Liver (tissue), 9 donors: ENCODE results near the gene TTC28. TPM values are rescaled to one million over a fixed set of nuclear protein-coding genes. Genes with fewer than 3 reads are reported as not detected.

Experiments used
- DNase-seq: peaks from one replicate; pipeline ENCODE4 v3.0.0-alpha.2; 2017; ENCODE audit warnings: low spot score
- H3K27ac ChIP-seq, 2 donors: one replicate each; pipeline ENCODE4 v1.7.0; 2013; ENCODE audit warnings: inconsistent platforms in 2 of 2, low read length in 2 of 2, control low read depth in 1 of 2, low read depth in 1 of 2, mild to moderate bottlenecking in 1 of 2
- H3K27me3 ChIP-seq, 4 donors: one replicate each; pipeline versions ENCODE4 v1.6.1 to v1.7.0; 2013; ENCODE audit warnings: low read length in 3 of 4, inconsistent platforms in 1 of 4, mild to moderate bottlenecking in 1 of 4, moderate library complexity in 1 of 4; ENCODE audit not compliant: control insufficient read depth in 4 of 4, insufficient read depth in 4 of 4
- H3K36me3 ChIP-seq, 4 donors: one replicate each; pipeline versions ENCODE4 v1.6.1 to v1.7.0; 2013; ENCODE audit warnings: low read length in 3 of 4, mild to moderate bottlenecking in 3 of 4, low read depth in 1 of 4, moderate library complexity in 1 of 4; ENCODE audit not compliant: control insufficient read depth in 4 of 4, insufficient read depth in 3 of 4
- H3K4me1 ChIP-seq, 4 donors: one replicate each; pipeline versions ENCODE4 v1.6.1 to v1.7.0; 2013; ENCODE audit warnings: low read length in 3 of 4, mild to moderate bottlenecking in 3 of 4, moderate library complexity in 1 of 4; ENCODE audit not compliant: control insufficient read depth in 4 of 4, insufficient read depth in 4 of 4
- H3K4me3 ChIP-seq, 3 donors: one replicate each; pipeline versions ENCODE4 v1.6.1 to v1.7.0; 2013; ENCODE audit warnings: low read length in 3 of 3, control low read depth in 1 of 3, low read depth in 1 of 3, mild to moderate bottlenecking in 1 of 3
- H3K9ac ChIP-seq, 2 donors: one replicate each; pipeline ENCODE4 v1.7.0; 2013; ENCODE audit warnings: low read length in 2 of 2, mild to moderate bottlenecking in 2 of 2, moderate library complexity in 2 of 2, control low read depth in 1 of 2, low read depth in 1 of 2
- H3K9me3 ChIP-seq, 4 donors: one replicate each; pipeline versions ENCODE4 v1.6.1 to v1.7.0; 2013; ENCODE audit warnings: low read length in 3 of 4; ENCODE audit not compliant: control insufficient read depth in 4 of 4
- ATF3 ChIP-seq: IDR thresholded peaks from 2 replicates; pipeline ENCODE4 v1.6.1; 2016; ENCODE audit warnings: antibody characterized with exemption
- CTCF ChIP-seq: fragments of 150-350 bp; IDR thresholded peaks from 2 replicates; pipeline ENCODE4 v1.5.1; 2017; ENCODE audit warnings: improper control_type of control experiment, low read depth, low read length; ENCODE audit not compliant: missing input control
- EGR1 ChIP-seq, 2 donors: IDR thresholded peaks; 2 replicates each; pipeline ENCODE4 v1.6.1; 2016 to 2018; ENCODE audit warnings: antibody characterized with exemption in 2 of 2, low read depth in 2 of 2
- FOXA1 ChIP-seq: IDR thresholded peaks from 2 replicates; pipeline ENCODE4 v1.6.1; 2016; ENCODE audit warnings: antibody characterized with exemption
- FOXA2 ChIP-seq: IDR thresholded peaks from 2 replicates; pipeline ENCODE4 v1.6.1; 2016; ENCODE audit warnings: antibody characterized with exemption
- GABPA ChIP-seq, 2 donors: IDR thresholded peaks in 1 of 2; conservative IDR thresholded peaks in 1 of 2; 2 replicates each; pipeline ENCODE4 v1.6.1; 2016; ENCODE audit warnings: antibody characterized with exemption in 2 of 2, mild to moderate bottlenecking in 1 of 2, moderate library complexity in 1 of 2
- HNF4A ChIP-seq, 2 donors: conservative IDR thresholded peaks; 2 replicates each; pipeline ENCODE4 v1.6.1; 2016; ENCODE audit warnings: antibody characterized with exemption in 2 of 2, mild to moderate bottlenecking in 2 of 2
- HNF4G ChIP-seq: IDR thresholded peaks from 2 replicates; pipeline ENCODE4 v1.6.1; 2016; ENCODE audit warnings: antibody characterized with exemption
- JUND ChIP-seq, 2 donors: IDR thresholded peaks; 2 replicates each; pipeline ENCODE4 v1.6.1; 2016; ENCODE audit warnings: antibody characterized with exemption in 2 of 2
- MAX ChIP-seq: IDR thresholded peaks from 2 replicates; pipeline ENCODE4 v1.6.1; 2016; ENCODE audit warnings: antibody characterized with exemption
- NR2F2 ChIP-seq: IDR thresholded peaks from 2 replicates; pipeline ENCODE4 v1.6.1; 2016; ENCODE audit warnings: antibody characterized with exemption
- RAD21 ChIP-seq, 2 donors: IDR thresholded peaks; 2 replicates each; pipeline ENCODE4 v1.6.1; 2016; ENCODE audit warnings: antibody characterized with exemption in 2 of 2, mild to moderate bottlenecking in 2 of 2
- REST ChIP-seq: IDR thresholded peaks from 2 replicates; pipeline ENCODE4 v1.6.1; 2016; ENCODE audit warnings: antibody characterized with exemption, mild to moderate bottlenecking
- RXRA ChIP-seq, 2 donors: IDR thresholded peaks; 2 replicates each; pipeline ENCODE4 v1.6.1; 2017 to 2018; ENCODE audit warnings: antibody characterized with exemption in 2 of 2, mild to moderate bottlenecking in 1 of 2
- SP1 ChIP-seq: IDR thresholded peaks from 2 replicates; pipeline ENCODE4 v1.6.1; 2018; ENCODE audit warnings: antibody characterized with exemption, mild to moderate bottlenecking
- TAF1 ChIP-seq: conservative IDR thresholded peaks from 2 replicates; pipeline ENCODE4 v1.6.1; 2016; ENCODE audit warnings: antibody characterized with exemption, mild to moderate bottlenecking
- YY1 ChIP-seq: IDR thresholded peaks from 2 replicates; pipeline ENCODE4 v1.6.1; 2016; ENCODE audit warnings: antibody characterized with exemption, mild to moderate bottlenecking
- ZBTB33 ChIP-seq: IDR thresholded peaks from 2 replicates; pipeline ENCODE4 v1.6.1; 2016; ENCODE audit warnings: antibody characterized with exemption
- WGBS: extraction: QIAGEN DNeasy Blood & Tissue Kit; methylation state at CpG from one replicate; pipeline ENCODE4 v1.1.7; 2013; 5-methylcytosine and 5-hydroxymethylcytosine counted together
- polyA plus RNA-seq, 2 donors: library from polyadenylated mRNA; stranded (reverse) in 1 of 2; unstranded in 1 of 2; fragments of 200-250 nt in 1 of 2; fragments of >200 nt in 1 of 2; fragmentation: Nextera tagmentation in 1 of 2; extraction: Ambion mirVana in 1 of 2; gene quantifications; one replicate each; pipeline versions ENCODE4 v1.2.1 to v1.2.3, GENCODE V29; 2013 to 2015
- total RNA-seq, 2 donors: library from RNA; depleted of rRNA; stranded (reverse); fragments of >200 nt; gene quantifications; one replicate each; pipeline ENCODE4 v1.2.3, GENCODE V29; 2014
- donor health status: healthy.
- donor health status: healthy.
- donor health status: healthy.
- donor health status: healthy.
- donor health status: healthy.

TTC28 gene
- total and polyA plus RNA-seq, 4 donors: 4.2 to 19.4 (median 5.9) TPM

GRCh38 chr22:28544431-28544868 is 135.2 kb downstream of the TTC28 start (continued):
- no peak for TF ChIP-seq CTCF

- no peak overlapping the region for H3K4me3 ChIP-seq
- no peaks in the 10 kb centered on the region for H3K27me3 ChIP-seq
- H3K9me3 ChIP-seq: no peaks in the 10 kb centered on the region
- H3K27ac ChIP-seq: no peak overlapping the region
- H3K4me1 ChIP-seq: no peaks in the 10 kb centered on the region
- no peak overlapping the region for H3K9ac ChIP-seq
- H3K36me3 ChIP-seq: no peaks in the 10 kb centered on the region
- WGBS: 97% methylated on average over 1 of the region's 1 CpG
- TF ChIP-seq REST (no peak), RXRA (IDR thresholded peaks at IDR 0.05) (no peak), MAX (no peak), SP1 (no peak), YY1 (no peak), HNF4A (conservative IDR thresholded peaks at IDR 0.05) (no peak), FOXA2 (no peak), CTCF (no peak), JUND (IDR thresholded peaks at IDR 0.05) (no peak), ATF3 (no peak), EGR1 (IDR thresholded peaks at IDR 0.05; ENCODE audit: low read depth in 2 of 2) (no peak), FOXA1 (no peak), NR2F2 (no peak), TAF1 (no peak), RAD21 (IDR thresholded peaks at IDR 0.05) (no peak), ZBTB33 (no peak), HNF4G (no peak), GABPA (IDR thresholded peaks at IDR 0.05 in 1 of 2, conservative IDR thresholded peaks at IDR 0.05 in 1 of 2) (no peak)
- no peak for DNase-seq
Observed at GRCh38 chr22:28542980-28543621, 136.5 kb downstream of the TTC28 start.
